H9 (cell line): Measurements from ENCODE around the gene CPT1B. TPM values are rescaled to one million over a fixed set of nuclear protein-coding genes. Genes with fewer than 3 reads are reported as not detected.
"Not testable (repeated sequence)": the region's sequence is repeated elsewhere in the genome, so short reads cannot be mapped to it uniquely, and the experiment has no call there.

Experiments used
- DNase-seq: peaks from one replicate; pipeline ENCODE4 v3.0.0-alpha.2; 2017
- H2AFZ ChIP-seq: one replicate; pipeline ENCODE4 v1.6.1; 2013; ENCODE audit warnings: mild to moderate bottlenecking, low read length, control low read depth, moderate library complexity
- H2AK5ac ChIP-seq: 2 replicates; pipeline ENCODE4 v1.6.1; 2013; ENCODE audit warnings: low read length, control low read depth, mixed read lengths; ENCODE audit not compliant: insufficient read length
- H2BK120ac ChIP-seq: one replicate; pipeline ENCODE4 v1.6.1; 2013; ENCODE audit warnings: low read depth, mild to moderate bottlenecking, low read length, control low read depth, inconsistent platforms; ENCODE audit not compliant: poor library complexity, severe bottlenecking
- H2BK12ac ChIP-seq: 2 replicates; pipeline ENCODE4 v1.6.1; 2013; ENCODE audit warnings: low read length, control low read depth, mixed read lengths, low read depth; ENCODE audit not compliant: insufficient read length
- H2BK15ac ChIP-seq: 2 replicates; pipeline ENCODE4 v1.6.1; 2013; ENCODE audit warnings: low read depth, low read length, control low read depth
- H2BK20ac ChIP-seq: one replicate; pipeline ENCODE4 v1.6.1; 2013; ENCODE audit warnings: low read depth, mild to moderate bottlenecking, low read length, control low read depth, inconsistent platforms; ENCODE audit not compliant: poor library complexity, severe bottlenecking
- H2BK5ac ChIP-seq: 2 replicates; pipeline ENCODE4 v1.6.1; 2013; ENCODE audit warnings: low read length, control low read depth, mixed read lengths; ENCODE audit not compliant: insufficient read length
- H3K14ac ChIP-seq: 2 replicates; pipeline ENCODE4 v1.6.1; 2013; ENCODE audit warnings: low read length, control low read depth; ENCODE audit not compliant: insufficient read depth
- H3K18ac ChIP-seq: 2 replicates; pipeline ENCODE4 v1.6.1; 2013; ENCODE audit warnings: low read depth, mild to moderate bottlenecking, mixed read lengths, low read length, control low read depth; ENCODE audit not compliant: insufficient read length
- H3K23ac ChIP-seq: 2 replicates; pipeline ENCODE4 v1.6.1; 2013; ENCODE audit warnings: low read length, control low read depth, mixed read lengths, low read depth; ENCODE audit not compliant: insufficient read length
- H3K23me2 ChIP-seq: 2 replicates; pipeline ENCODE4 v1.6.1; 2013; ENCODE audit warnings: low read depth, mild to moderate bottlenecking, mixed read lengths, low read length, control low read depth; ENCODE audit not compliant: insufficient read length, poor library complexity, severe bottlenecking
- H3K27ac ChIP-seq: 2 replicates; pipeline ENCODE4 v1.5.1; 2013; ENCODE audit warnings: low read length, control low read depth, mixed read lengths, low read depth; ENCODE audit not compliant: insufficient read length
- H3K27me3 ChIP-seq: 2 replicates; pipeline ENCODE4 v1.6.1; 2013; ENCODE audit warnings: low read length, control low read depth, inconsistent platforms; ENCODE audit not compliant: insufficient read depth
- H3K4ac ChIP-seq: 2 replicates; pipeline ENCODE4 v1.6.1; 2013; ENCODE audit warnings: low read depth, mild to moderate bottlenecking, control low read depth, inconsistent platforms, low read length, moderate library complexity
- H3K4me1 ChIP-seq: 2 replicates; pipeline ENCODE4 v1.6.1; 2013; ENCODE audit warnings: low read length, control low read depth, inconsistent platforms; ENCODE audit not compliant: insufficient read depth
- H3K4me2 ChIP-seq: 2 replicates; pipeline ENCODE4 v1.6.1; 2013; ENCODE audit warnings: low read length, control low read depth, mixed read lengths; ENCODE audit not compliant: insufficient read length, insufficient read depth
- H3K56ac ChIP-seq: 2 replicates; pipeline ENCODE4 v1.6.1; 2013; ENCODE audit warnings: low read depth, mild to moderate bottlenecking, mixed read lengths, low read length, control low read depth; ENCODE audit not compliant: insufficient read length
- H3K79me1 ChIP-seq: 2 replicates; pipeline ENCODE4 v1.6.1; 2013; ENCODE audit warnings: low read depth, mild to moderate bottlenecking, moderate library complexity, low read length, control low read depth, inconsistent platforms; ENCODE audit not compliant: insufficient read depth, poor library complexity, severe bottlenecking
- H3K79me2 ChIP-seq: 2 replicates; pipeline ENCODE4 v1.6.1; 2013; ENCODE audit warnings: low read length, control low read depth, inconsistent platforms; ENCODE audit not compliant: insufficient read depth
- H3K9ac ChIP-seq: 2 replicates; pipeline ENCODE4 v1.6.1; 2013; ENCODE audit warnings: low read length, control low read depth, mixed read lengths; ENCODE audit not compliant: insufficient read length; ENCODE audit errors: extremely low read depth
- H3K9me3 ChIP-seq: one replicate; pipeline ENCODE4 v1.6.1; 2013; ENCODE audit warnings: low read depth, low read length, inconsistent platforms; ENCODE audit not compliant: control insufficient read depth
- H3T11ph ChIP-seq: one replicate; pipeline ENCODE4 v1.6.1; 2013; ENCODE audit warnings: mild to moderate bottlenecking, low read length, control low read depth, inconsistent platforms
- H4K20me1 ChIP-seq: one replicate; pipeline ENCODE4 v1.6.1; 2013; ENCODE audit not compliant: control insufficient read depth, insufficient read length, insufficient read depth
- H4K5ac ChIP-seq: 2 replicates; pipeline ENCODE4 v1.6.1; 2013; ENCODE audit warnings: low read depth, mild to moderate bottlenecking, mixed read lengths, low read length, control low read depth; ENCODE audit not compliant: insufficient read length
- H4K8ac ChIP-seq: replicated peaks from 2 replicates; pipeline ENCODE4 v1.6.1; 2013; ENCODE audit warnings: low read length, control low read depth, mixed read lengths, low read depth; ENCODE audit not compliant: insufficient read length
- H4K91ac ChIP-seq: 2 replicates; pipeline ENCODE4 v1.6.1; 2013; ENCODE audit warnings: low read depth, mild to moderate bottlenecking, moderate library complexity, mixed read lengths, low read length, control low read depth; ENCODE audit not compliant: insufficient read length
- H3K27ac Mint-ChIP-seq, 3 experiments: 2 replicates in 2 of 3; 3 replicates in 1 of 3; pipeline ENCODE4 v1.8.0; 2020 to 2021; ENCODE audit warnings: mixed read lengths in 3 of 3, mild to moderate bottlenecking in 1 of 3, moderate library complexity in 1 of 3
- H3K27me3 Mint-ChIP-seq: 2 replicates; pipeline ENCODE4 v1.8.0; 2021; ENCODE audit warnings: low read depth, mild to moderate bottlenecking, moderate library complexity, mixed read lengths
- H3K36me3 Mint-ChIP-seq, 3 experiments: 2 replicates in 2 of 3; 3 replicates in 1 of 3; pipeline ENCODE4 v1.8.0; 2020 to 2021; ENCODE audit warnings: low read depth in 3 of 3, mixed read lengths in 3 of 3; ENCODE audit not compliant: insufficient read depth in 1 of 3
- H3K4me1 Mint-ChIP-seq, 2 experiments: 2 replicates each; pipeline ENCODE4 v1.8.0; 2020; ENCODE audit warnings: mixed read lengths in 2 of 2
- H3K4me3 Mint-ChIP-seq, 2 experiments: 2 replicates in 1 of 2; 3 replicates in 1 of 2; pipeline ENCODE4 v1.8.0; 2020 to 2021; ENCODE audit warnings: mild to moderate bottlenecking in 2 of 2, mixed read lengths in 2 of 2, moderate library complexity in 1 of 2
- H3K9me3 Mint-ChIP-seq, 2 experiments: 2 replicates in 1 of 2; 3 replicates in 1 of 2; pipeline ENCODE4 v1.8.0; 2020; ENCODE audit warnings: mild to moderate bottlenecking in 2 of 2, mixed read lengths in 2 of 2, moderate library complexity in 1 of 2
- WGBS: extraction: QIAGEN DNeasy Blood & Tissue Kit; methylation state at CpG from one replicate; pipeline ENCODE4 v1.1.7; 2013; ENCODE audit warnings: missing lambda C conversion rate, low lambda C conversion rate, mixed read lengths; ENCODE audit not compliant: insufficient read length; ENCODE audit errors: extremely low coverage; 5-methylcytosine and 5-hydroxymethylcytosine counted together
- total RNA-seq: library from RNA; stranded (reverse); gene quantifications from 2 replicates; pipeline ENCODE4 v1.2.1, GENCODE V29; 2021
- TF ChIP-seq, protein P1 (sequence below): fragments of 200-600 bp; sonication (generic); conservative IDR thresholded peaks from 3 replicates; pipeline ENCODE4 v1.8.0; 2021; ENCODE audit warnings: antibody characterized with exemption, mild to moderate bottlenecking

The CPT1B gene
- total RNA-seq, 1 experiment from 2014 or later = 65.7 TPM

DNA sequence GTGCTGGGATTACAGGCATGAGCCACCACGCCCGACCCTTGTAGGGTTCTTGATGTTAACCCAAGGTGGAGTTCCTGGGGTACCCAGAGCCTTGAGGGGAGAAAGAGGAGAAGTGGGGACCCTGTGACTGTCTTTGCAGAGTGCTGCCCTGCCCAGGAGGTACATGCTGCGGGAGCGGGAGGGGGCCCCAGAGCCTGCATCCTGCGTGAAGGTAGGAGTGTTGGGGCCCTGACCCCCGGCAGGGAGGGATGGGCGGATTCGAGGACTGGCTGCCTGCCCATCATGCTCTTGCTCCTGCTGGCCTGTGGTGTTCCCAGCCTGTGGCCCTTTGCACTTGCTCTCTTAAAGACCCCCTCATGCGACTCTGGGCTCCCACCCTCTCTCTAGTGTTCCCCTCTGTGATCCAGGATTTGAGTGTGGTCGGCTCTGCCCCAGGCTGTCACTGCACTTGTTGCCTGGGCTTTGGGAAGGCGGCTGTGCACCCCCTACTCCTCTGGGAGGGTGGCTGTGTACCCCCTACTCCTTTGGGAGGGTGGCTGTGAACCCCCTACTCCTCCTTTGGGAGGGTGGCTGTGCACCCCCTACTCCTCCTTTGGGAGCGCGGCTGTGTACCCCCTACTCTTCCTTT, 57.3 kb downstream of the CPT1B start:
- Mint-ChIP-seq H3K27me3 (no peaks in the 10 kb centered on the region; the same call in 1 of the 2 replicates), H3K27ac (no peak overlapping the region; a peak in 1 of 7 replicates), H3K4me1 (peaks cover 5 to 7% of the 10 kb centered on the region in 2 experiments), H3K4me3 (no peak overlapping the region), H3K36me3 (peaks cover 7 to 64% (median 39%) of the 10 kb centered on the region in 3 experiments; a peak in 6 of 7 replicates), H3K9me3 (no peaks in the 10 kb centered on the region)
- H3K27ac ChIP-seq = no peak overlapping the region
- no peak overlapping the region for H2BK5ac ChIP-seq
- H3K9me3 ChIP-seq = no peaks in the 10 kb centered on the region
- H3T11ph ChIP-seq = no peak overlapping the region
- DNase-seq = no peak
- H3K79me2 ChIP-seq = no peaks in the 10 kb centered on the region
- no peak overlapping the region for H3K56ac ChIP-seq
- H3K23me2 ChIP-seq = peaks cover 3% of the 10 kb centered on the region
- no peak overlapping the region for H2BK12ac ChIP-seq
- no peak overlapping the region for H3K23ac ChIP-seq
- no peak overlapping the region for H3K9ac ChIP-seq
- H4K8ac ChIP-seq = no peak overlapping the region
- no peak overlapping the region; the same call in 1 of the 2 replicates for H3K14ac ChIP-seq
- no peak overlapping the region for H2AK5ac ChIP-seq
- H2AFZ ChIP-seq = no peak overlapping the region
- H3K27me3 ChIP-seq = no peaks in the 10 kb centered on the region
- no peak overlapping the region for H2BK15ac ChIP-seq
- TF ChIP-seq, protein P1, sequence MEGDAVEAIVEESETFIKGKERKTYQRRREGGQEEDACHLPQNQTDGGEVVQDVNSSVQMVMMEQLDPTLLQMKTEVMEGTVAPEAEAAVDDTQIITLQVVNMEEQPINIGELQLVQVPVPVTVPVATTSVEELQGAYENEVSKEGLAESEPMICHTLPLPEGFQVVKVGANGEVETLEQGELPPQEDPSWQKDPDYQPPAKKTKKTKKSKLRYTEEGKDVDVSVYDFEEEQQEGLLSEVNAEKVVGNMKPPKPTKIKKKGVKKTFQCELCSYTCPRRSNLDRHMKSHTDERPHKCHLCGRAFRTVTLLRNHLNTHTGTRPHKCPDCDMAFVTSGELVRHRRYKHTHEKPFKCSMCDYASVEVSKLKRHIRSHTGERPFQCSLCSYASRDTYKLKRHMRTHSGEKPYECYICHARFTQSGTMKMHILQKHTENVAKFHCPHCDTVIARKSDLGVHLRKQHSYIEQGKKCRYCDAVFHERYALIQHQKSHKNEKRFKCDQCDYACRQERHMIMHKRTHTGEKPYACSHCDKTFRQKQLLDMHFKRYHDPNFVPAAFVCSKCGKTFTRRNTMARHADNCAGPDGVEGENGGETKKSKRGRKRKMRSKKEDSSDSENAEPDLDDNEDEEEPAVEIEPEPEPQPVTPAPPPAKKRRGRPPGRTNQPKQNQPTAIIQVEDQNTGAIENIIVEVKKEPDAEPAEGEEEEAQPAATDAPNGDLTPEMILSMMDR = no peak
- H4K20me1 ChIP-seq = peaks cover 3% of the 10 kb centered on the region
- no peaks in the 10 kb centered on the region for H3K79me1 ChIP-seq
- no peak overlapping the region for H4K5ac ChIP-seq
- H2BK120ac ChIP-seq = no peak overlapping the region
- H4K91ac ChIP-seq = no peak overlapping the region
- no CpG with 5 or more reads among the region's 13 CpGs for WGBS
- peaks cover 3% of the 10 kb centered on the region; the same call in 1 of the 2 replicates for H3K4me1 ChIP-seq
- no peak overlapping the region for H3K4ac ChIP-seq
- no peak overlapping the region for H3K18ac ChIP-seq
- H2BK20ac ChIP-seq = no peak overlapping the region
- no peak overlapping the region for H3K4me2 ChIP-seq

DNA sequence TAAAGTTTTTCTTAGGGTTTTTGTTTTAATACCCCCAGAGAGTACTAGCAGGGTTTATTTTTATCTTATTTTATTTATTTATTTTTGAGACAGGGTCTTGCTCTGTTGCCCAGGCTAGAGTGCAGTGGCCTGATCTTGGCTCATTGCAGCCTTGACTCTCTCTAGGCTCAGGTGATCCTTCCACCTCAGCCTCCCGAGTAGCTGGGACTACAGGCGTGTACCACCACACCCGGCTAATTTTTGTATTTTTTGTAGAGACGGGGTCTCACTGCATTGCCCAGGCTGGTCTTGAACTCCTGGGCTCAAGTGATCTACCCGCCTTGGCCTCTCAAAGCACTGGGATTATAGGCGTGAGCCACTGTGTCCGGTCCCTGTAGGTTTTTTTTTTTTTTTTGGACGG, 58.0 kb downstream of the CPT1B start:
- not testable (repeated sequence) for H3K79me1 ChIP-seq, H2AK5ac ChIP-seq, H2BK12ac ChIP-seq, H3K9me3 ChIP-seq, H3T11ph ChIP-seq, H3K79me2 ChIP-seq, H3K9me3 Mint-ChIP-seq, H2AFZ ChIP-seq, H2BK15ac ChIP-seq, H3K27ac ChIP-seq, H2BK5ac ChIP-seq, H3K27me3 Mint-ChIP-seq, H3K4ac ChIP-seq, H3K27ac Mint-ChIP-seq, H3K18ac ChIP-seq, H2BK120ac ChIP-seq, DNase-seq, H3K9ac ChIP-seq, H3K4me1 ChIP-seq, H3K4me1 Mint-ChIP-seq, H3K23ac ChIP-seq, H4K91ac ChIP-seq, H4K20me1 ChIP-seq, H3K23me2 ChIP-seq, H4K5ac ChIP-seq, H3K27me3 ChIP-seq, H3K14ac ChIP-seq, H4K8ac ChIP-seq, H3K4me2 ChIP-seq, H3K4me3 Mint-ChIP-seq, H2BK20ac ChIP-seq, H3K56ac ChIP-seq
- peaks cover 7 to 66% (median 42%) of the 10 kb centered on the region in 3 experiments; a peak in 6 of 7 replicates for H3K36me3 Mint-ChIP-seq
- no CpG with 5 or more reads among the region's 8 CpGs for WGBS
